HG03469 (cell line): Measurements from ENCODE around the gene FRMD8.

Experiments
- ATAC-seq: cut with Tn5 transposase; IDR thresholded peaks from one replicate; pipeline ENCODE4 v1.9.1; 2021; ENCODE audit warnings: mild to moderate bottlenecking, moderate library complexity, moderate number of reproducible peaks; ENCODE audit not compliant: unreplicated experiment

Gene FRMD8

GRCh38 chr11:65434057-65434666 is 47.7 kb downstream of the FRMD8 start:
- no peak for ATAC-seq

GRCh38 chr11:65434667-65435410 is 48.4 kb downstream of the FRMD8 start:
- no peak for ATAC-seq

DNA sequence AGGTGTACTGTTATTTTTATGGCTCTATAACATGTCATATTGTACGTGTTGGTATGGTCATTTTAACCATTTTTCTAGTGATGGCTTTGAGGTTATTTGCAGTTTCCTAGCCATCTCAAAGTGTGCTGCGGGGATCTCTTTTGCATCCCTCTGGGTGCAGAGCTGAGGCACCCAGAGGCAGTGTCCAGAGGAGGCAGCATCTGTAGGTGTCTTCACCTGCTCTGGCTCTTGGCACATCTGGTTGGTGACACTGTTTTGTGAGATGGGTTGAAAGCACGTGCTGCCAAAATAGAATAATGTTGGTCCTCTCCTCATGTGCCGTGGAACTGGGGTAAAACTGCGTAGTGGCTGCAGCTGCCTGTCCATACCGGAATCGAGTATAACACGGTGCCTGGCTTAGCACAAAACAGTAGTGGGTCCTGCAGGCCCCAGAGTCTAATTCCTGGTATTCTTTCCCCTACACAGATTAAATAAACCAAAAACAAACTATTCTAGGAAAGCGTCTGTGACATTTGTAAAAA is 49.0 kb downstream of the FRMD8 start:
- no peak for ATAC-seq

DNA sequence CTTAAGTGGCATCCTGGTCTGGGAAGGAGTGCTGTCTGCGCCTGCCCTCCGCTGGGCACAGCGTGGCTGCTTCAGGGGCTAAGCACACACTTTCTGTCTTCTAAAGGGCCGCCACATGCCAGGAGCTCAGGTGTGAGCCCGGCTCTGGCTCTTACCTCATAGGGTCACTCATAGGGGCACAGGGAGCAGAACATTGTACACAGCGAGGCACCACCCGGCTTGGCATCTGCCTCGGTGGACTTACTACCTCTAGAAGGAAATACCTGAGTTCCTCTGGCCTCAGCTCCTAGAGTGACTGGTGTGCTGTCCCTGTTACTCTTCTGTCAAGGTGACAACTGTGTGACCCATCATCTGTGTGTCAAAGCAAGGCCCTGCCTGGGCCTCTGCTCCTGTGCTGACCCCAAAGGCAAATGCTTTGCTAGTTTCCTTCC is 49.6 kb downstream of the FRMD8 start:
- ATAC-seq, result no peak

- ATAC-seq, result no peak
Measured at GRCh38 chr11:65436412-65437032, 50.1 kb downstream of the FRMD8 start.

GRCh38 chr11:65437436-65438227 is 51.2 kb downstream of the FRMD8 start:
- no peak for ATAC-seq

DNA sequence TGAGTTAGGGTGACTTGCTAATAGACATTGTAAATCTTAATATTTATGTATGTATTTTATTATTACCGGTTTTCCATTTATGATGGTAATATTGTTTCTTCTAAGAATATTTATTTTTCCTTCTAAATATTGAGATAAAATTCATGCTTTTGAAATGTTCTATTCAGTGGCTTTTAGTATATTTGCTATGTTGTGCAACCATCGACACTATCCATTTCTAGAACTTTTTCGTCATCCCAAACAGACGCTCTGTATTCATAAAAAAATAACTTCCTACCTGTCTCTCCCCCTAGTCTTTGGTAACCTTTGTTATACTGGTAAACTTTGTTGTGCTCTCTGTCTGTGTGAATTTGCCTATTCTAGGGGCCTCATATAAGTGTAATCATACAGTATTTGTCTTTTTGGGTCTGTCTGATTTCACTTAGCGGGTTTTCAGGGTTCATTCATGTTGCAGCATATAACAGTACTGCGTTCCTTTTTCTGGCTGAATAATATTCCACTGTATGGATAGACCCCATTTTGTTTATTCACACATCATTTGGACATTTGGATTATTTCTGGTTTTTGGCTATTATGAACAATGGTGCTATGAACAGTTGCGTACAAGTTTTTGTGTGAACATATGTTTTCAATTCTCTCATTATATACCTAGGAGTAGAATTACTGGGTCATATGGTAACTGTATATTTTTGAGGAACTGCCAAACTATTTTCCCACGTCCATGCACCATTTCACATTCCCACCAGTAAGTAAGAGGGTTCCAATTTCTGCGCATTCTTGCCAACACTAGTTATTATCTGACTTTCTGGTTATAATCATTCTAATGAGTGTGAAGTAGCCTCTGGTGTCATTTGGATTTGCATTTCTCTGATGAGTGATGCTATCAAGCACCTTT is 52.1 kb downstream of the FRMD8 start:
- no peak for ATAC-seq

- no peak for ATAC-seq
Measured at GRCh38 chr11:65439331-65440181, 53.1 kb downstream of the FRMD8 start.

- no peak for ATAC-seq
Measured at GRCh38 chr11:65440831-65441499, 54.5 kb downstream of the FRMD8 start.

DNA sequence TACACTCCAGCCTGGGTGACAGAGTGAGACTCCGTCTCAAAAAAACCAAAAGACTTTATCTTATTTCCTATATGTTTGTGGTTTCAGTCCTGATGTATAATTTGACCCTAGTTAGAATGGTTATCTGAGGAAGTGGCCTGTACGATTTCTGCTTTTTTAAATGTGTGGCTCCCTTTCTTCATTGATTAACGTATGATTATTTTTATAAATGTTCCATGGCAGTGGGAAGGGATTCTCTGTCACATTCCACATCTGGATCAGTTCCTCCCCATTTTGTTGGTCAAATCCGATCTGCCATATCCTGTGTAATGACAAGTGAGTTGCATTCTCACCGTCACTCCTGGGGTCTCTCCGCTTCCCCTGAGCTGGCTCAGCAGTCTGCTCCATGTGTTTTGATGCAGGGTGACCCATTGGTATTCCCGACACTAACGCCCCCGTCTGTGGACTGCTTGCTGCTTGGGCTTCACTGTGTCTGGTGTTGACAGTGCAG is 56.5 kb downstream of the FRMD8 start:
- ATAC-seq, result no peak

DNA sequence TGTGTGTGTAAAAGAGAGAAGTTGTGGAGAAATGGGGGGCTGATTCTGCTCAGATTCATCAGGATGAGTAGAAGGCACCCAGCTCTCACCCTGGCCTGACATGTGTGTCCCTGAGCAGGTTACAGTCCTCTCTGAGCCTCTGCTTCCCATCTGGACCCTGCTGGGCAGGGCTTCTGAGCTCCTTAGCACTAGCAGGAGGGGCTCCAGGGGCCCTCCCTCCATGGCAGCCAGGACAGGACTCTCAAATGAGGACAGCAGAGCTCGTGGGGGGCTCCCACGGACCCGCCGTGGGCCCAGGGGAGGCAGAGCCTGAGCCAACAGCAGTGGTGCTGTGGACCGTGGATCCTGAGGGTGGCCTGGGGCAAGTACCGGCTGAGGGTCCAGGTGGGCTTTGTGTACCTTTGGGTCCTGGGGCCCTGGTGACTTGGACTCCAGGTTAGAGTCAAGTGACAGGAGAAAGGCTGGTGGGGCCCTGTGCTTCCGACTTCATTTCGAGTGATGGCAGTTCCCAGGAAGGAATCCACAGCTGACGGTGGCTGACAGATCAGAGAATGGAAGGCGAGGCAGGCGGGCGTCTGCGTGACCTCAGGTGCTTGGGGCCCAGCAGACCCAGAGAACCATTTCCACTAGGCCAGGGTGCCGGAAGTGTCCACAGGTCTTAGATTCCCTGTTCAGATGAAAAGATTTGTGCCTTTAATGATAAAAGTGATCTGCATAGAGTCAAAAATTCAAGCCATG is 58.0 kb downstream of the FRMD8 start:
- ATAC-seq, result no peak

DNA sequence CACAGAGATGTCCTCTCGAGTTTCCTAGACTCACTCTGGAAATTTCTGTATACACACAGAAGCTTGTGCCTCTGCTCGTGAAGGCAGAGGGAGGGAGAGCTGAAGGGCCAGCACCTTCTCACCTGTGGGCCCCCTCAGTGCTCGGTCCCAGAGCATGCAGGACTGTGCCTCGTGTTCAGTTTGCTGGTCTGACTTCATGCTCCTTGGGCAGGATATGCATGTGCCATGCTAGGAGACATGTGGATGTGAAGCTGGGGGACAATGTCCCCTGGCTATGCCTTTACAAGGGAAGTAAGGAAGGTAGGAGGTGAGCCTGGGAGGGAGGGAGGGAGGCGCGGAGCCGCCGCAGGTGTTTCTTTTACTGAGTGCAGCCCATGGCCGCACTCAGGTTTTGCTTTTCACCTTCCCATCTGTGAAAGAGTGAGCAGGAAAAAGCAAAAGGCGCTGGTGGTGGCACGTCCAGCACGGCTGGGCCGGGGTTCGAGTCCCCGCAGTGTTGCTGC is 58.7 kb downstream of the FRMD8 start:
- ATAC-seq, result no peak

GRCh38 chr11:65445604-65446445 is 59.4 kb downstream of the FRMD8 start:
- no peak for ATAC-seq

DNA sequence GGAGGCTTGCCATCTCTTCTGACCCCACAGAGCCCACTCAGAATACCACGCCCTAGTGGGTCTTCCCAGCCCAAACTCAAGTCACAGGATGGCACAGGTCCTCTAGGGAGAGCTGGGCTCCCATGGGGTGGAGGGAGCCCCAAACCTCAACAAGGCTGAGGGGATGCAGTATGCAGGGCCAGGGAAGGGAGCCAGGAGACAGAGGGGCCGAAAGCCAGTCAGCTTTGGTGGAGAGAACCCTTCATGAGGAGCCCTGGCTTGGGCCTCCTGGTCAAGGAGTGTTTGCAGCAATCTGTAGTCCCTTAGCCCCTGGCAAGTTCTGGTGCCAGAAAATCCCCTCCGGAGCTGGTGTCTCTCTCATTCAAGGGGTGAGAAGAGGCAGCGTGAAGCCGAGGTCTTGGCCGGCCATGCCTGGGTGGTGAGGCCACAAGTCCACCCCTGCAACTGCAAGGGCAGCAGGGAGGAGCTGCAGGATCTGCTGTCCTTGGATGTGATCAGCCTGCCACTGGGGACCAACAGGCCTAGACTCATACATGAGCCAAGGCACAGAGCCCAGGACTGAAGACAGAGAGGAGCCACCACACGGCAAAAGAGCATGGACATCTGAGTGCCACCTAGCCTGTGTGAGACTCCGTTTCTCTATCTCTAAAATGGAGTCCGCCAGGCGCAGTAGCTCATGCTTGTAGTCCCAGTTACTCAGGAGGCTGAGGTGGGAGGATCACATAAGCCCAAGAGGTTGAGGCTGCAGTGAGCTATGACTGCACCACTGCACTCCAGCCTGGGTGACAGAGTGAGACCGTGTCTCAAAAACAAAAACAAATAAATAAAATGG is 60.2 kb downstream of the FRMD8 start:
- ATAC-seq, result no peak

- no peak for ATAC-seq
Measured at GRCh38 chr11:65448074-65448417, 61.6 kb downstream of the FRMD8 start.
